Measurements from ENCODE around the gene TXNDC5. TPM values are rescaled to one million over a fixed set of nuclear protein-coding genes. Genes with fewer than 3 reads are reported as not detected.
"Not testable (repeated sequence)": the region's sequence is repeated elsewhere in the genome, so short reads cannot be mapped to it uniquely, and the experiment has no call there.

The TXNDC5 gene
- total and polyA plus RNA-seq, 9 of the 15 experiments (the other 6 are each of a cell fraction or from before 2014, with no cell fraction given), result 33.9 to 156 (median 137) TPM

DNA sequence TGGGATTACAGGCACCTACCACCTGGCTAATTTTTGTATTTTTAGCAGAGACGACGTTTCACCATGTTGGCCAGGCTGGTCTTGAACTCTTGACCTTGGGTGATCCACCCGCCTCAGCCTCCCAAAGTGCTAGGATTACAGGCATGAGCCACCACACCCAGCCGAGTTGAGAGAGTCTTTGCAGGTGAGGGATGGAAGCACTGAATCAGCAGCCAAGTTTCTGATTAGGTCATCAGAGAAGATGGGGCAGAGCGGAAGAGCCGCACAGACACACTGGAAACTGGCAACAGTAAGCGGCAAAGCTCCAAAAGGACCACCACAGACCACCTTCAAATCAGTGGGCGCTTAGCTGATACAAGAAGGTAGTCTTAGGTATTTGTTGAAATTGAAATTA lies 12.4 kb downstream of the TXNDC5 start:
- H3K4me3 ChIP-seq; POLR2A ChIA-PET; H2AFZ ChIP-seq (ENCODE audit: low read depth, low read length); H3K27me3 ChIP-seq (ENCODE audit: control insufficient read depth in 2 of 2, insufficient read depth in 2 of 2, low read length in 2 of 2); in situ Hi-C loops (cut with MboI); H3K9ac ChIP-seq (ENCODE audit: insufficient read depth in 1 of 2, low read depth in 2 of 2, low read length in 2 of 2); H3K9me3 ChIP-seq (replicated peaks; ENCODE audit: control insufficient read depth, insufficient read depth, low read depth, low read length); FAIRE-seq; DNase-seq (ENCODE audit: extremely low read depth in 1 of 4, low spot score in 3 of 4); ATAC-seq; H3K4me2 ChIP-seq (ENCODE audit: insufficient read depth, low read length); BruUV-seq (replicated peaks); H3K27ac ChIP-seq (ENCODE audit: extremely low read depth, low read depth, low read length): not testable (repeated sequence)
- peaks cover 5 to 34% of the 10 kb centered on the region in 2 experiments for H3K4me1 ChIP-seq (replicated peaks in 1 of 2; ENCODE audit: control insufficient read depth in 2 of 2, insufficient read depth in 2 of 2, low read length in 2 of 2)
- WGBS (ENCODE audit: insufficient coverage, low coverage, missing lambda C conversion rate), result 90% methylated on average over 8 of the region's 8 CpGs
- H3K9me1 ChIP-seq (ENCODE audit: control insufficient read depth, insufficient read depth, low read length), result peaks cover 14% of the 10 kb centered on the region
- CTCF ChIA-PET (ENCODE audit: low intra/inter-chr PET ratio), result interaction anchor here (0.9 to 2.1 kb wide), 3 partner anchors 94 to 321 kb away, joined by 4 to 12 read pairs (median 11); no protein-coding TSS in a partner anchor
- H4K20me1 ChIP-seq (replicated peaks; ENCODE audit: control insufficient read depth, insufficient read depth, low read length), result peaks cover 52% of the 10 kb centered on the region
- 0 out of 2 replicates have a peak, but pooled peaks have one; percentile 1 for TF ChIP-seq POLR2A (conservative IDR thresholded peaks at IDR 0.05)
- H3K36me3 ChIP-seq (ENCODE audit: control insufficient read depth, insufficient read depth, low read length), result peaks cover 96% of the 10 kb centered on the region
- H3K79me2 ChIP-seq (ENCODE audit: control insufficient read depth, insufficient read depth, low read length), result peaks cover 15% of the 10 kb centered on the region; the same call in 2 of the 3 replicates
- intact Hi-C loops (cut with micrococcal nuclease), result loop anchor here (2.0 to 5.0 kb wide), 2 partner anchors 164 to 321 kb away; partner anchors contain the start of gene BLOC1S5

- ATAC-seq, result no peak
- Histone ChIP-seq H3K4me1 (replicated peaks in 1 of 2; ENCODE audit: control insufficient read depth in 2 of 2, insufficient read depth in 2 of 2, low read length in 2 of 2) (peaks cover 5 to 34% of the 10 kb centered on the region in 2 experiments), H3K27ac (ENCODE audit: extremely low read depth, low read depth, low read length) (no peak overlapping the region), H3K79me2 (ENCODE audit: control insufficient read depth, insufficient read depth, low read length) (peaks cover 15% of the 10 kb centered on the region; the same call in 2 of the 3 replicates), H4K20me1 (replicated peaks; ENCODE audit: control insufficient read depth, insufficient read depth, low read length) (peaks cover 47% of the 10 kb centered on the region), H3K9ac (ENCODE audit: insufficient read depth in 1 of 2, low read depth in 2 of 2, low read length in 2 of 2) (no peak overlapping the region), H3K4me2 (ENCODE audit: insufficient read depth, low read length) (no peak overlapping the region), H3K9me1 (ENCODE audit: control insufficient read depth, insufficient read depth, low read length) (peaks cover 14% of the 10 kb centered on the region), H3K36me3 (ENCODE audit: control insufficient read depth, insufficient read depth, low read length) (peaks cover 96% of the 10 kb centered on the region), H2AFZ (ENCODE audit: low read depth, low read length) (no peak overlapping the region), H3K9me3 (replicated peaks; ENCODE audit: control insufficient read depth, insufficient read depth, low read depth, low read length) (no peaks in the 10 kb centered on the region), H3K27me3 (ENCODE audit: control insufficient read depth in 2 of 2, insufficient read depth in 2 of 2, low read length in 2 of 2) (no peaks in the 10 kb centered on the region), H3K4me3 (no peak overlapping the region)
- in situ Hi-C loops (cut with MboI), result no loop called here
- no peak for FAIRE-seq
- TF ChIP-seq SRF (CRISPR knock-in tag; IDR thresholded peaks at IDR 0.05) (no peak), POLR2A (conservative IDR thresholded peaks at IDR 0.05) (0 out of 2 replicates have a peak, but pooled peaks have one; percentile 15)
- CTCF ChIA-PET (ENCODE audit: low intra/inter-chr PET ratio), result interaction anchor here (1.7 kb wide), 1 partner anchor 94 kb away, joined by 11 read pairs; no protein-coding TSS in a partner anchor
- 95% methylated on average over 9 of the region's 9 CpGs for WGBS (ENCODE audit: insufficient coverage, low coverage, missing lambda C conversion rate)
- DNase-seq (ENCODE audit: extremely low read depth in 1 of 4, low spot score in 3 of 4), result no peak
- POLR2A ChIA-PET, result interaction anchor here (0.6 kb wide), 1 partner anchor 61 kb away, joined by 3 read pairs; no protein-coding TSS in a partner anchor
- BruUV-seq (replicated peaks), result no TSS peak
- intact Hi-C loops (cut with micrococcal nuclease), result loop anchor here (2.0 to 5.0 kb wide), 2 partner anchors 165 to 321 kb away; partner anchors contain the start of gene BLOC1S5
These were observed 13.0 kb downstream of the TXNDC5 start for GRCh38 chr6:7897461-7898192.
